Stimulated activated CD4-positive, alpha-beta T cell treated with anti-CD3 and anti-CD28 coated beads, TNF-alpha, amount 100 ng/mL, for 4 hours (primary cell): ENCODE data around the gene SPAG7.

Source experiments
- DNase-seq, 3 experiments: peaks; one replicate each; pipeline ENCODE4 v3.0.0-alpha.2; 2020; ENCODE audit warnings: low read depth in 3 of 3

Gene SPAG7

DNA sequence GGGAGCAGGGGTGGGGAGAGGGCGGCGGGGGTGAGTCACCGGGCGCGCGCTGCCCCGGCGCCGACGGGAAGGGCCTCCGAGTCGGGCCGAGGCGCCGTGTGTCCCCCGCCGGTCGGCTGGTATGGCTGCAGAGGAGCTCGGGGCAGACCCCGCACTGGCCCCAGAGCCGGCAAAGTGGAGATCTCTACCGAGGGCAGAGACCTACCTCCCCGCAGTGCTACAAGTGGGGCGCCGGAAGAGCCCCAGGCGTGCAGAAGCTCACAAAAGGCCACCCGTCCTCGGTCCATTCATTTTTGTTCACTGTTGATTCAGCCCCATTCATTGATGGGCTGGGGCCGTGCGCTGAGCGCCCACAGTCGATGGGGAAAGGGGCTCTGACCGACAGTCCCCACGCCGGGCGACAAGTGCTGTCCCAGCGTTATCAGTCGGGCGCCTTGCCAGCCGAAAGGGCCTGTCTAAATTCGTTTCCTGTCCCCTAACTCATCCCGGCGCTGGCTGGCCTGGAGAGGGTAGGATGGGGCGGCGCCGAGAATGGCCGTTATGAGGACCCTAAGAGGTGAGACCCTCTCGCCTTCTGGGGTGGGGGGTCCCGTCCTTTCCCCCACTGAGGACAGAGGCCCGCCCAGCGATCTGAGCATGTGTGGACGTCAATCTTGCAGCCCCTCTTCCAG lies 17.4 kb downstream of the SPAG7 start:
- DNase-seq = peak in 1 of 3 experiments; percentile 61

DNA sequence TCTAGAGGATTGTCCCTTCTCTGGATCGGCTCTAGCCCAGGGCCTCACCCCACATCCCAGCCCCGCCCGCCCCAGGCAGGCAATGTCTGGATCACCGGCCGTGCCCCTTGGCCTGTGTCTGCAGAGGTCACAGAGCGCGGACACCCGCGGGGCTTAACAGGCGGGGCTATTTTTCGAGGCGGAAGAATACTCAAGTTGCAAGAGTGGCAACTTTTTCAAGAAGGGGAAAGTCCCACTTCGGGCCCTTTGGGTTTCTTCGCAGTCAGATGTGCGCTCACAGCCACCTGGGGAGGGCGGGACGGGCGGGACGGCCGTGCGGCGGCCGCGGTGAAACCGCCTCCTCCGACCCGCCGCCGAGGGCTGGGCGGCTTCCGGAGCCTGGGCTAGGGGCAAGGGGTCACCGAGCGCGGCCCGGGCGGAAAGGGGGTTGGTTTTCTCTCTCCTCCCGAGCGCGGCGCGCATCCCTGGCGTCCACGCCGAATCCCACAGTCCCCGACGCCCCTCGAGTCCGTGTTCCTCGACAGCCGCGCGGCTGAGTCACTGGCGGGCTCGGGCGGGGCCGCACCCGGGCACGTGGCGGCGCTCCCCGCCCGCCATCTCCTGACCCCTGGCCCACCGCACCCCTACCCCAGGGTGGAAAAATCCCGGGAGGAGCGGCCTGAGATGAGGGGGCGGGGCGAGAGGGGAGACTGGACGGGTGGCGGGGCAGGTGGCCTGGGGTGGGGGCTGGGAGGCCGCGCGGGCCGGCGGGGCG lies 18.1 kb downstream of the SPAG7 start:
- peak; percentile 60 to 72 (median 65) for DNase-seq

DNA sequence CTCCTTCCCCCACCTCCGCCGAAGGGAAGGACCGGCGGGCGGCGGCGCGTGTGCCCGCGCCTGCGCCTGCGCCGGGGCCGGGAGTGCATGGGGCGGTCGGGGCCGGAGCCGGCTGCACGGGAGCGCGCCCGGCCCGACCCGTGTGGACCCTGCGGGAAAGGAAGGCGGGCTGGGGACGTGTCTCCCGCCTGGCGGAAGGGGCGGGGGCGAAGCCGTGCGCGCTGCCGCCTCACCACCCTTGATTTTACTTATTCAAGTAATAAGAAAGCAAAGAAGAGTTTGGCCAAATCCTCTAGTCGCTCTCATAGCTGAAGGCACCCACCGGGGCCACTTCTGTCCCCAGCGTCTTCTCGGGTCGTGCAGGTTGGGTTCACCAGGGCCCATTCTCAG lies 18.7 kb downstream of the SPAG7 start:
- peak in 1 of 3 experiments; percentile 54 for DNase-seq

DNA sequence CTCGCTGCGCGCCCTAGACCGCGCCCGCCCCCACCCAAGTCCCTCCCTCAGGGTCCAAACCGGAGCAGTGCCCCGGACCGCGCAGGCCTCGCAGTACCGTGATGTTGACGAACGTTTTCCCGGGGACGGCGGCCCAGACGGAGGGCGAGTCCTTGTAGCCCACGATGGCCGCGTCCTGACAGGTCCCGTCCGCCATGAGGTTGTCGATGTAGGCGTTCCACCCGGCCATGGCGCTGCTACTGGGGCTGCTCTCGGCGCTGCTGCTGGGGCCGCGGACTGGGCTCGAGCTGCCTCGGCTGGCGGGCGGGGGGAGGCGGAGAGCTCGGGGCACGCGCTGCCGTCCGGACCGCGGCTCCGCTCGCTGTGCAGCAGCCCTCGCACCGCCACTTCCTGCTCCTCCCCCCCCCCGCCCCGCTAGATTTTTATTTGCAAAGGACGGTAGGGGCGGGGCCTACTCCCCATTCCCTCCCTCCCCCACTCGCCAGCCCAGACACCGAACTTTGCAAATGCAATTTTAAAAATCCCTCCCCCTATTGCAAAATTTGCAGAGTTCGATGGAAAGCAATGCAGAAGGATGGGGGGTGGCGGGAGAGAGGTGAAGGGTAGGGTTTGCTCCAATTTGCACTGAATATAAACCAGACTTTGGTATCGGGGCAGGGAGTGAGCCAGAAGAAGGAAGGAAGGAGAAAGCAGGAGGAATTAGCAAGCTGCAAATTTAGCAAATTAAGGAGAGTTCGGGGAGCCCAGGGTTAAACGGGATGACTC lies 19.3 kb downstream of the SPAG7 start, which contains the start of gene PFN1:
PFN1 (minus strand) TSS at position 365 of the 765 bp plus-strand sequence; CDS start at position 229, 136 bp downstream.
- DNase-seq = peak; percentile 82 to 87 (median 86)

DNA sequence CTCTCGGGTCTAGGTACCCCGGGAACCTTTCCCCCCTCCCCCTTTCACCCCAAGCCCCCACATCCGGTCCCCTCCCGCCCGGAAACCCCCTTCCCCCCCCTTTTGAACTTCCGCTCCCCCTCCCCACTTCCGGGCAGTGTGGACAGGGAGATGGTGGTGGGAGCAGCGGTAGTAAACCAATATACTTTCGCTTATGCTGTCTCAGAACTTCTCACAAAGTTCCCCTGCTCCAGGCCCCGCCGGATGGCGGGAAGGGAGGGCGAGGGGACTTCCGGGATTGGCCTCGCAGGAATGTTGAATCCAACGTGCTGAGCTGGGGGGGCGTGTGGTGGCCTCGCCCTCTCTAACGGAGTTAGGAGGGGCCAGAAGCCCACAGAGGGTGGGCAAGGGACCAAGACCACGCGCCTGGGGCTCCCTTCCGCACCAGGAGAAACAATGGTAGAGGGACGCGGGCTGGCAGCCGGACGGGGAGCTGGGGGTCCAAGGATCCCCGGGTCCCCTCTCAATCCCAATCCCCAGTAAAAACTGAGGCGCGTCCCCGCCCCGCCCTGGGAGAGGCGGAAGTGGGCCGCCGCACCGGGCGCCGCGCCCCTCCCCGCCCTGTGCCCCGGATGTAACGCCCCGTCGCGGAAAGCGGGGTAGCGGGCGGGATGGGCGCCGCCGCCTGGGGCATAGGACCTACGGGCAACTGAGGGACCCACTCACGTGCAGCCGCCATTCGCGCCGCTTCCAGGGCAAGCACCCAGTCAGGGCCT lies 20.0 kb downstream of the SPAG7 start:
- DNase-seq = peak in 2 of 3 experiments; percentile 50 to 62

DNA sequence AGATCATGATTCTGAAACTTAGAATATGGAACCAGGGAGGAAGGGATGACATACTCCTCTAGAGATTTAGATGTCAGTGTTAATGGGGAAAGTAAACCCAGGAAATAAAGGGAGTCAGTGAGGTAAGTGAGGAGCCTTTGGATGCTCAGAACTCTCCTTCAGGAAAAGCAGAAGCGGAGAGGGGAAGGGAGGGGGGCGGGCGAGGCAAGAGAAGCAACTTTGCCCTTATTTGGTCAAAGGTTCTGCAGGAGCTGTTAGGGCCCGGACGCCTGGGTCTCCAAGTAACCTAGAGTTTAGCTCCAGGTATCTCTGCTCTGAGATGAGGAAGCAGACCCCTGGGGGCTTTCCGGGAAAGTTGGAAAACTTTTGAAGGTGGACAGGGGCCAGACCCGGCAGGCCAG lies 20.6 kb downstream of the SPAG7 start:
- DNase-seq = no peak

DNA sequence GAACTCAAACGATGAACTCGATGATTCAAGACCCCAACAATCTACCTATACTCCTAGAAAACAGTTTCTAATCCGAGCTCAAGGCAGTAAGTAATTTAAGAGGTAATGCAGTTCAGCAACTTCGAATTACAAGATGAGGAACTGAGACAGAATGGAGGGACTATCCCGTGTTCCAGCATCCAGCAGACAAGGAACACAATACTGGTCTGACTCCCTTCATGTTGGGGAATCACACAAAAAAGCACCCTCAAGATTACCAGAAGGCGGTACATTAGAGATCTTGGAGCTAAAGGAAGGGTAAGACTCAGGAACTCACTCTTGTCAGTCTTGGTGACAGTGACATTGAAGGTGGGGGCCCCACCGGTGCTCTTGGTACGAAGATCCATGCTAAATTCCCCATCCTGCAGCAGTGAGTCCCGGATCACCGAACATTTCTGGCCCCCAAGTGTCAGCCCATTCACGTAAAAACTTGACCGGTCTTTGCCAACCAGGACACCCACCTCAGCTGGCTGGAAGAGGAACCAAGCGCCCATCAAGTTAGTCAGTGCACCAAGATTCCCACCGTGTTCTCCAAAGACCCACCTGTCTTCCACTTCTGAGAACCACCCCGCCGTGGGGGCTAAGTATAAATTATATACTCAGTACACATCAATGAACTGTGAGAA lies 21.2 kb downstream of the SPAG7 start:
- DNase-seq = no peak

DNA sequence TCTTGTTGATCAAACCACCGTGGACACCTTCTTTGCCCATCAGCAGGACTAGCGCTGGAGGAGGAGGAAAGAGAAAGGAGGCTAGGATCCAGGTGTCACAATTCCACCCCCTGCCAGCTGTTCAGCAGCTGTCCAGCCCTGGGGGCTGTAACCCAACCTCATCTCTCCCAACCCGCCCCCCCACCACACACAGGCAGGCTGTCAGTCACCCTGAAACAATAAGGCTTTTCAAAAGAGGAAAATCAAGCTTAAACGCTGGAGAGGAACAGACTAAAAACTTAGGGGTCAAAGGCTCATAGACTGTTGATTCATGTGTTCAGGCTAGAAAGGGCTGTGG lies 21.7 kb downstream of the SPAG7 start:
- no peak for DNase-seq

DNA sequence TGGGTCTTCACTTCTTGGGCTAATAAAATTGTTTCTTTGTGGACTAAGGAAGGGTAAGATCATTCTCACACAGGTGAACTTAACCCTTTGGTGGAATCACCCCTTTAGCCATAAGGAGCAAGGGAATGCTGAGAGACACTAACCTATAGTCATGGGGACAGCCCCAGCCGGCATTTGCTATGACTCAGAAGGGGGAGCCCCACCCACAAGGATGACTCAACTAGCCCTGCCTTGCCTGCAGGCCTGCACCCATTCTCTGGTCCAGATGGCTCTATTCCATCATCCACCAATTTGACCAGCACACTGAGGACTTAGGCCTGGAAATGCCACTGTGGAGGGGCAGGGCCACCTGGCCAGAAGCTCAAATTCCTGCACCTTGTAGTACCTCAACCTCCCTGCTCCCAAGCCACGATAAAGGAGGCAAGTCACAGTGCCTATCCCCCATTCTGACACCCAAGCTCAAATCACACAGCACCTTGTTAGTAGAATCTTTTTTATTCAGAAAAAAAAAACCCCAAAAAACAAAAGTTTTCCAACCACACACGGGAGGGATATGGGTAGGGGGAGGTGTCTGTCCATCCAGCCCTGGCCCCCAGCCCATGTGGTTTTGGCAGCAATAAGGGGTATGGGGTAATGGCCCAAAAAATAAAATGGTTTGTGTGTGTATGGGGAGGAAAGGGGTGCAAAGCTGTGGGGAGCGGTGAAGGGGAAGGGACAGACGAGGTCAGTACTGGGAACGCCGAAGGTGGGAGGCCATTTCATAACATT lies 22.3 kb downstream of the SPAG7 start:
- peak; percentile 75 to 79 (median 78) for DNase-seq

DNA sequence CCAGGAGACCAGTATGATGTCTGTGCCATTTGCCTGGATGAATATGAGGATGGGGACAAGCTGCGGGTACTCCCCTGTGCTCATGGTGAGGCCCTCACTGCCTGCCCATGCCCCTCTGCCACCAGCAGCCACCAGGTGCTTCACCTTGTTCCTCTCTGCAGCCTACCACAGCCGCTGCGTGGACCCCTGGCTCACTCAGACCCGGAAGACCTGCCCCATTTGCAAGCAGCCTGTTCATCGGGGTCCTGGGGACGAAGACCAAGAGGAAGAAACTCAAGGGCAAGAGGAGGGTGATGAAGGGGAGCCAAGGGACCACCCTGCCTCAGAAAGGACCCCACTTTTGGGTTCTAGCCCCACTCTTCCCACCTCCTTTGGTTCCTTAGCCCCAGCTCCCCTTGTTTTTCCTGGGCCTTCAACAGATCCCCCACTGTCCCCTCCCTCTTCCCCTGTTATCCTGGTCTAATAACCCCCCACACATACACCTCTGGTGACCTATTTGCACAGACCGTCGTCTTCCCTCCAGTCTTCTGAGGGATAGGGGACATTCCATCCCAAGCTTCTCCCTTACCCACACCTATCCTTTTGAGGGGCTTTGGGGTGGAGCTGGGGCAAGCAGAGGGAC lies 23.0 kb downstream of the SPAG7 start:
- no peak for DNase-seq

DNA sequence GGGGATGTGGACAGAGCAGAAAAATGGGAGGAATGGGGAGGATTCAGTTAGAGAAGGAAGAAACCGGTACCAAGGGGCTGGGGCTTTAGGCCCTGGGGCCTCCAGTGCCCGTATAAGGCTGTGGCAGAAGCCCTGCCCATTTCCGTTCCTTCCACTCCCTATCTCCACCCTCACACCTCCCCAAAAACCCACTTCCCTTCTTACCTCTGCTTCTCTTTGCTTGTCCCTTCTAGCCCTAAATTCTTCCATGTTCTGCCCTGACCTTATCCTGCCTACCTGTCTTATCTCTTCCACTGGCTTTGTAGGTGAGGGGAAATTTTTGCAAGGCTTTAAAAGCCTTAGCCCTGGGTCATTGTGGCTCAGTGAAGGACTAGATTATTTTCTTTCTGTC lies 23.5 kb downstream of the SPAG7 start:
- DNase-seq = no peak

DNA sequence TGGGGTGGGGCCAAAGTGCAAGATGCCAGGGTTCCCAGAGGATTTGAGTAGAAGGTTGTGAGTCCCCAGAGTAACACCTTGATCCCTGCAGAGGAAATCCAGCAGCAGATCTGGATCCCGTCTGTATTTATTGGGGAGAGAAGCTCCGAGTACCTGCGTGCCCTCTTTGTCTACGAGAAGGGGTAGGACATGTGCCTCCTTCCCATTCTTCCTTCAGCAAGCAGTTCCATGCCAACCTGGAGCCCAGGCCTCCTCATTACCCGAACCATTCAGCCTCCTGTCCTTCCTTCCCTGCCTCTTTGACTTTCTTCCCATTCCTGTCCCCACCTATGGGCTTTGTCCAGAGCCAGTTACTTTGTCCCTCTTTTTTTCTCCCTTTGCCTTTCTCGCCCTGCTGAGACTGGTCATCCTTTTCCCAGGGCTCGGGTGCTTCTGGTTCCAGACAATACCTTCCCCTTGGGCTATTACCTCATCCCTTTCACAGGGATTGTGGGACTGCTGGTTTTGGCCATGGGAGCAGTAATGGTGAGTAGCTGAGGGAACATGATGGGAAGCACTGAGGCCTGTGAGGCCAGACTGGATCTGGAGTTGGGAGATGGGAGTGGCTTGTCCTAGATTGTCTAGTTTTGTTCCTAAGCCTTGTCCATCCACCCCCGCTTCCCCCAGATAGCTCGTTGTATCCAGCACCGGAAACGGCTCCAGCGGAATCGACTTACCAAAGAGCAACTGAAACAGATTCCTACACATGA lies 24.7 kb downstream of the SPAG7 start:
- no peak for DNase-seq

DNA sequence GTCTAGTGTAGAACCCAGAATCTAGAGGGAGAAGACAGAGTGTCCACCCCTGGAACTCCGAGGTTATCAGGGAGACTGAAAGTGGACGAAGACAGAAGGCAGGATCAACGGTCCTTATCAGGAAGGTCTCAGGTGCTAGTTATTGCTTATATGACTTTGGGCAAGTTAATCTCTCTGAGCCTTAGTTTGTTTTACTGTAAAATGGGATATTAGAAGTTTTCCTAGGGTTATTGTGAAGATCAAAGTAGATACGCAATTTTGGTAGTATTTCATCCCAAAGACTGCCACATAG lies 26.4 kb downstream of the SPAG7 start:
- DNase-seq = no peak

DNA sequence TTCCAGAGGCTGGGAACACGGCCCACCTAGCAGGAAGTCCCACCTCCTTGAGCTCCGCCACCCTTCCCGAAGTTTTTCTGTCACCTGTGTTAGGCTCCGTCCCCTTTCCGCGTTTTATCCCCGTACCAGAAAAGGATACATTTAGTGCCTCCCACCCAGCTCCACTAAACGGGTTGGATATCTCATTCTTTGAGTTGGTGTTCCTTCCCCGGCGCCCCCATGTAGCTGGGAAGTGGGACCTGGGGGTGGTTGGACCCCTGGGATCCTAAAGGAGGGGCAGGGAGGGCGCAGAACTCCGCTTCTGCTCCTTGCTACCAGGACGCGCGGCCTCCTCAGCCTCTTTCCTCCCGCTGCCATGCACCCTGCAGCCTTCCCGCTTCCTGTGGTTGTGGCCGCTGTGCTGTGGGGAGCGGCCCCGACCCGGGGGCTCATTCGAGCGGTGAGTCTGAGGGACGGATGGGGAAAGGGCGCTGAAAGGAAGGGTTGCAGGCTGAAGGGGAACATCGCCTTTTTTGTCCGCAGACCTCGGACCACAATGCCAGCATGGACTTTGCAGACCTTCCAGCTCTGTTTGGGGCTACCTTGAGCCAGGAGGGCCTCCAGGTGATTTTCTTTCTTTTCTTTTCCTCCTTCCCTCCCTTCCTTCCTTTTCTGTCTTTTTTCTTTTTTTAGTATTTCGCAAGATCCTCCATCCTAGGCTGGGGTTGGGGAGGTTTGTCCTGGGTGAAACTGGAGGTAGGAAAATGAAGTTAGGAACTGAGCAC lies 26.9 kb downstream of the SPAG7 start:
- no peak for DNase-seq

DNA sequence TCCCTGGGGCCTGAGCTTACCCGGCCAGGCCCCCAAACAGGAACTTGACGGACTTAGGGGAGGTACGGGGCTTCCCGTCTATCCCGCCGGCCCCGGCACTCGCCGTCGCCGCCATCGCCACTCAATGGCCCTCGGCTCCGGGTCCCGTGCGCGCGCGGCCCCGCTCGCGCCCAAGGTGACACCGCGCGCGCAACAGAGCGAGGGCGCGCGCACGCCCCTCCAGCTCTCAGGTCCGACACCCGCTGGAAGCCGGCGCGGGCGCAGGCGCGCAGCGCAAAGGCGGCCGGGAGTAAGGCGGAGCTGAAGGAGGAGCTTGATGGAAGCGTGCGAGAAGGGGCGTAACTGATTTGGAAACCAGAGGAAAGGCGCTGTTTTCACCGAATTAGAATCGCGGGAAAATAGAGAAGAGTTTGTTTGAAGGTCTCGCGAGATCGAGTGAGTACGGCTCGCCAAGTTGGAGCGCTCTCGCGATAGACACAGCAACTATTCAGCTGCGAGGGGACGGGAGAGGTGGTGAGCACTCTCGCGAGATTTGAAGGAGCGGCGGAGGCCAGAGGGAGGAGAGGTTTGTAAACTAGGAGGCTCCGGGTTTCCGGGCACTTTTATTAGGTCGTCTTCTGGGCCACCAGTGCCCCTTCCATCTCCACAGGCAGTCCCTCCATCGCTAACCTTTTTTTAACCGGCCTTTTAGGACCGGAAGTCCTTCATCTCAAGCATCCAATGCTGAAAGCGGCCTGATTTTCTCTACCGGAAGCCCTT lies 27.6 kb downstream of the SPAG7 start, which contains the start of the genes RNF167 and SLC25A11:
RNF167 (plus strand) TSS at position 473 of the 759 bp plus-strand sequence. CDS start 642 bp downstream, outside the sequence.
SLC25A11 (minus strand) TSS at position 251 of the 759 bp plus-strand sequence; CDS start at position 115, 136 bp downstream.
- DNase-seq = peak; percentile 76 to 93 (median 91)

DNA sequence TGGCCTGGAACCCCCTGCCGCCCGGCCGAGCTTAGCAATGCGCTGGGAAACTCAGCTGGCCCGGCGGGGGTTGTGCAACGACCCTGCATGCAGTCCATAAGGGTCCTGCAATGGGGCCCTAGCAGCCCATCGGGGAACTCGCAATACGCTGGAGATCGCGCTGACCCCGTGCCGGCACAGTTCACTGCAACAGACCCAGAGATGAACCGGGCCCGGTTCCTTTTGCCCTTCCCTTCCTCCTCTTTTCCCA lies 28.1 kb downstream of the SPAG7 start:
- DNase-seq = no peak

DNA sequence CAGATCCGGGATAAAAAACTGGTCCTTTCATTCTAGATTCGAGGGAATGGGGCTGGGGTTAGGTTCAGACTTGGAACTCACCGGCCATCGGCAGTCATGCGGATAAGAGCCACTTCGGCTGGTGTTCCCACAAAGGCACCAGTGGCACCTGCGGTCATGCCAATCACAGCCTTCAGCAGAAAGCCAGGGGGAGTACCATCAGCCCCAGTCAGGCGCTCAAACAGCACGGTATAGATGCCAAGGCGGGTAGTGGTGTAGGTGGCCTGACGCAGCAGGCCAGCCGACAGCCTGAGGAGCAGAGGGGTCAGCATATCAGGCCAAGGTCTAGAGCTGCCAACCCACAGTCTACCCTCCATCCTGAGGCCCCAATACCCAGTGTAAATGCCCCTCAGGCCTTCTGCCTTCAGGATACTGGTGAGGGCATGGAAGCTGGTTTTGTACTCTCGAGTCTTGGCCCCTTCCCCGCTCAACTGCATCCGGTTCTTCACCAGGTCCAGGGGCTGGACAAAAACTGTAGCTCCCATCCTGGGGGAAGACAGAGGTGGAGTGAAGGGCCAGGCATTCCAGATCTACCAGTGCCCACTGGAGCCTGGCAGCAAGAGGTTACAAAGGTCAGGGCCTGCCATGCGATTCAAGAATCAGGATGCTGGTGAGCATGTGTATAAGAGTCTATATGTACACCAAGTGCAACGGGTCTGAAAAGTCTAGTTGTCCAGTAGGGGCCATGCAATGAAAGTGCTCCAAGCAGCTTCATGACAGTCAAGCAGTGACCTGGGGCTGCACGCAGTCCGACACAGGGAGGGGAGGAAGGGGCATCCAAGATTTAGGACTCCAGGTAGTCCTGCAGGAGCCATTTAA lies 28.7 kb downstream of the SPAG7 start:
- DNase-seq = no peak
